Fibroblast of lung (primary cell): ENCODE measurements around the gene ALKBH4. TPM values are rescaled to one million over a fixed set of nuclear protein-coding genes. Genes with fewer than 3 reads are reported as not detected.

ENCODE experiments used
- DNase-seq, 2 donors: peaks; one replicate each; pipeline versions ENCODE4 v3.0.0 to v3.0.0-alpha.2; 2010; ENCODE audit warnings: low read depth in 2 of 2
- H2AFZ ChIP-seq: 2 replicates; pipeline ENCODE4 v1.5.1; 2012; ENCODE audit warnings: low read length, control low read depth, inconsistent platforms
- H3K27ac ChIP-seq: 2 replicates; pipeline ENCODE4 v1.5.1; 2011; ENCODE audit warnings: low read length, control low read depth; ENCODE audit not compliant: insufficient read depth
- H3K27me3 ChIP-seq: 2 replicates; pipeline ENCODE4 v1.5.1; 2011; ENCODE audit warnings: mild to moderate bottlenecking, low read length; ENCODE audit not compliant: control insufficient read depth, insufficient read depth
- H3K36me3 ChIP-seq: 2 replicates; pipeline ENCODE4 v1.5.1; 2011; ENCODE audit warnings: low read length; ENCODE audit not compliant: control insufficient read depth, insufficient read depth
- H3K4me1 ChIP-seq: 2 replicates; pipeline ENCODE4 v1.5.1; 2011; ENCODE audit warnings: low read length; ENCODE audit not compliant: control insufficient read depth, insufficient read depth; ENCODE audit errors: extremely low read depth
- H3K4me2 ChIP-seq: 2 replicates; pipeline ENCODE4 v1.5.1; 2011; ENCODE audit warnings: low read length, control low read depth; ENCODE audit not compliant: insufficient read depth; ENCODE audit errors: extremely low read depth
- H3K4me3 ChIP-seq, 4 experiments: fragments of 200-600 bp in 1 of 4; sonication (generic) in 1 of 4; replicated peaks in 1 of 4; 2 replicates each; pipeline ENCODE4 v1.5.1; 2011 to 2016; ENCODE audit warnings: low read length in 4 of 4, low read depth in 3 of 4, mild to moderate bottlenecking in 3 of 4, control low read depth in 2 of 4, inconsistent platforms in 1 of 4, mixed read lengths in 1 of 4; ENCODE audit not compliant: insufficient read depth in 1 of 4; ENCODE audit errors: control extremely low read depth in 1 of 4
- H3K79me2 ChIP-seq: 2 replicates; pipeline ENCODE4 v1.5.1; 2012; ENCODE audit warnings: mild to moderate bottlenecking, low read length, inconsistent platforms; ENCODE audit not compliant: control insufficient read depth, insufficient read depth
- H3K9ac ChIP-seq: 2 replicates; pipeline ENCODE4 v1.5.1; 2011; ENCODE audit warnings: mild to moderate bottlenecking, low read length, control low read depth; ENCODE audit not compliant: insufficient read depth
- H3K9me3 ChIP-seq: 2 replicates; pipeline ENCODE4 v1.5.1; 2012; ENCODE audit warnings: low read depth, low read length; ENCODE audit not compliant: control insufficient read depth, insufficient read depth
- H4K20me1 ChIP-seq: 2 replicates; pipeline ENCODE4 v1.5.1; 2011; ENCODE audit warnings: low read length; ENCODE audit not compliant: control insufficient read depth, insufficient read depth; ENCODE audit errors: extremely low read depth
- EZH2 ChIP-seq: IDR thresholded peaks from 2 replicates; pipeline ENCODE4 v1.5.1; 2012; ENCODE audit warnings: low read length, control low read depth, mild to moderate bottlenecking; ENCODE audit errors: missing control alignments
- polyA plus RNA-seq, 2 donors: library from polyadenylated mRNA; depleted of rRNA in 1 of 2; stranded (reverse) in 1 of 2; unstranded in 1 of 2; fragments of >200 nt; gene quantifications; 2 replicates each; pipeline ENCODE4 v1.2.1, GENCODE V29; 2011 to 2012; ENCODE audit warnings: missing spikeins in 1 of 2
- total RNA-seq: library from RNA; depleted of rRNA; stranded (reverse); fragments of >200 nt; gene quantifications from 2 replicates; pipeline ENCODE4 v1.2.1, GENCODE V29; 2014
- TF ChIP-seq, protein P1 (sequence below), 2 donors: IDR thresholded peaks in 1 of 2; conservative IDR thresholded peaks in 1 of 2; 1 replicate in 1 of 2; 2 replicates in 1 of 2; pipeline ENCODE4 v1.5.1; 2011 to 2012; ENCODE audit warnings: low read length in 2 of 2, control low read depth in 1 of 2, inconsistent platforms in 1 of 2, low read depth in 1 of 2, mild to moderate bottlenecking in 1 of 2

ALKBH4 gene
- total and polyA plus RNA-seq, 2 donors (not counting 1 experiment from before 2014, with no cell fraction given): 3.7 to 13.2 TPM

DNA sequence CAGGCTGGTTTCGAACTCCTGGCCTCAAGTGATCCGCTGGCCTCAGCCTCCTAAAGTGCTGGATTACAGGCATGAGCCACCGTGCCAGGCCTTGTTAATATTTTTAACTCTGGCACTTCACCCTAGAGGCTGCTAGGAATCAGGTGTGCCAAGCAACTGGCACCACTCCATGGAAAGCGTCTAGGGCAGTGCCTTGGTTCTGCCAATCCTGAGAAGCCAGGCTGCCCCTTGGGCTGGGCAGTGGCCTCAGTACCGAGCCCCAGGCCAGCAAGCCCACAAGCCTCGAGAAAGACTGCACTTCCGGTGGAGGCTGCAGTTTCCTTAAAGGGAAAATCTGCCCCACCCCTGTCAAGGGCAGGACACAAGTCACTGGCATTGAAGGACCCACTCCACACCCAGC lies 11.3 kb downstream of the ALKBH4 start:
- no peaks in the 10 kb centered on the region for H4K20me1 ChIP-seq
- H3K36me3 ChIP-seq: peaks cover 6% of the 10 kb centered on the region
- no peak overlapping the region for H3K4me3 ChIP-seq
- no peak for TF ChIP-seq EZH2
- TF ChIP-seq, protein P1, sequence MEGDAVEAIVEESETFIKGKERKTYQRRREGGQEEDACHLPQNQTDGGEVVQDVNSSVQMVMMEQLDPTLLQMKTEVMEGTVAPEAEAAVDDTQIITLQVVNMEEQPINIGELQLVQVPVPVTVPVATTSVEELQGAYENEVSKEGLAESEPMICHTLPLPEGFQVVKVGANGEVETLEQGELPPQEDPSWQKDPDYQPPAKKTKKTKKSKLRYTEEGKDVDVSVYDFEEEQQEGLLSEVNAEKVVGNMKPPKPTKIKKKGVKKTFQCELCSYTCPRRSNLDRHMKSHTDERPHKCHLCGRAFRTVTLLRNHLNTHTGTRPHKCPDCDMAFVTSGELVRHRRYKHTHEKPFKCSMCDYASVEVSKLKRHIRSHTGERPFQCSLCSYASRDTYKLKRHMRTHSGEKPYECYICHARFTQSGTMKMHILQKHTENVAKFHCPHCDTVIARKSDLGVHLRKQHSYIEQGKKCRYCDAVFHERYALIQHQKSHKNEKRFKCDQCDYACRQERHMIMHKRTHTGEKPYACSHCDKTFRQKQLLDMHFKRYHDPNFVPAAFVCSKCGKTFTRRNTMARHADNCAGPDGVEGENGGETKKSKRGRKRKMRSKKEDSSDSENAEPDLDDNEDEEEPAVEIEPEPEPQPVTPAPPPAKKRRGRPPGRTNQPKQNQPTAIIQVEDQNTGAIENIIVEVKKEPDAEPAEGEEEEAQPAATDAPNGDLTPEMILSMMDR (conservative IDR thresholded peaks at IDR 0.05 in 1 of 2, IDR thresholded peaks at IDR 0.05 in 1 of 2; ENCODE audit: low read depth in 1 of 2, low read length in 2 of 2): no peak
- H3K27me3 ChIP-seq: no peaks in the 10 kb centered on the region
- H2AFZ ChIP-seq: no peak overlapping the region
- no peaks in the 10 kb centered on the region for H3K79me2 ChIP-seq
- H3K9me3 ChIP-seq: no peaks in the 10 kb centered on the region
- no peak overlapping the region for H3K27ac ChIP-seq
- H3K4me2 ChIP-seq: no peak overlapping the region
- no peak for DNase-seq
- no peaks in the 10 kb centered on the region for H3K4me1 ChIP-seq
- H3K9ac ChIP-seq: no peak overlapping the region

DNA sequence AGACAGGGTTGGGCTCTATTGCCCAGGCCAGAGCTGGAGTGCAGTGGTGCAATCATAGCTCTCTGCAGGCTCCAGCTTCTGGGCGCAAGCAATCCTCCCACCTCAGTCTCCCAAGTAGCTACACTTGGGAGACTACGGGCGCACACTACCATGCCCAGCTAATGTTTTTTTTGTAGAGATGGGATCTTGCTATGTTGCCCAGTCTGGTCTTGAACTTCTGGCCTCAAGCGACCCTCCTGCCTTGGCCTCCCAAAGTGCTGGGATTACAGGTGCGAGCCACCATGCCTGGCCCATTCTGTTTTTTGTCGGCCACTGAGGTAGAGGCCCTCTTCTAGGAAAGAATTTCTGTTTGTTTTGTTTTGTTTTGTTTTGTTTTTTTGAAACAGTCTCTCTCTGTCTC lies 12.2 kb downstream of the ALKBH4 start:
- H3K4me2 ChIP-seq: no peak overlapping the region
- no peak overlapping the region for H3K9ac ChIP-seq
- H3K27ac ChIP-seq: no peak overlapping the region
- H3K4me3 ChIP-seq: no peak overlapping the region
- no peaks in the 10 kb centered on the region for H3K27me3 ChIP-seq
- no peak overlapping the region for H2AFZ ChIP-seq
- no peaks in the 10 kb centered on the region for H3K4me1 ChIP-seq
- no peaks in the 10 kb centered on the region for H3K9me3 ChIP-seq
- no peak for DNase-seq
- H3K36me3 ChIP-seq: peaks cover 3% of the 10 kb centered on the region
- no peaks in the 10 kb centered on the region for H3K79me2 ChIP-seq
- no peaks in the 10 kb centered on the region for H4K20me1 ChIP-seq
- TF ChIP-seq, protein P1 (conservative IDR thresholded peaks at IDR 0.05 in 1 of 2, IDR thresholded peaks at IDR 0.05 in 1 of 2; ENCODE audit: low read depth in 1 of 2, low read length in 2 of 2): no peak
- no peak for TF ChIP-seq EZH2

GRCh38 chr7:102451371-102452054 lies 13.2 kb downstream of the ALKBH4 start:
- no peaks in the 10 kb centered on the region for H4K20me1 ChIP-seq
- no peaks in the 10 kb centered on the region for H3K27me3 ChIP-seq
- no peaks in the 10 kb centered on the region for H3K4me1 ChIP-seq
- TF ChIP-seq, protein P1 (conservative IDR thresholded peaks at IDR 0.05 in 1 of 2, IDR thresholded peaks at IDR 0.05 in 1 of 2; ENCODE audit: low read depth in 1 of 2, low read length in 2 of 2): no peak
- TF ChIP-seq EZH2: no peak
- H2AFZ ChIP-seq: no peak overlapping the region
- H3K27ac ChIP-seq: no peak overlapping the region
- H3K4me3 ChIP-seq: no peak overlapping the region
- no peaks in the 10 kb centered on the region for H3K9me3 ChIP-seq
- DNase-seq: peak in 1 of 2 donors; percentile 27
- H3K4me2 ChIP-seq: no peak overlapping the region
- H3K79me2 ChIP-seq: no peaks in the 10 kb centered on the region
- peaks cover 4% of the 10 kb centered on the region for H3K36me3 ChIP-seq
- H3K9ac ChIP-seq: no peak overlapping the region
